Vagina (tissue), 2 donors: ENCODE results near the gene UBE2I.

ENCODE experiments used
- CTCF ChIP-seq, 3 experiments: fragments of 450-650 bp in 2 of 3; fragments of 200-600 bp in 1 of 3; sonication (generic) in 1 of 3; IDR thresholded peaks; one replicate each; pipeline ENCODE4 v1.5.1; 2017 to 2019; ENCODE audit warnings: antibody characterized with exemption in 3 of 3, mild to moderate bottlenecking in 2 of 3, moderate library complexity in 2 of 3
- POLR2A ChIP-seq, 2 donors: fragments of 450-650 bp; IDR thresholded peaks; one replicate each; pipeline ENCODE4 v1.6.1; 2017; ENCODE audit warnings: antibody characterized with exemption in 2 of 2, mild to moderate bottlenecking in 2 of 2, moderate library complexity in 2 of 2

GRCh38 chr16:1338855-1339675 is 29.6 kb downstream of the UBE2I start:
- no peak for TF ChIP-seq CTCF (IDR thresholded peaks at IDR 0.05)
- TF ChIP-seq POLR2A (IDR thresholded peaks at IDR 0.05) = no peak
